Esophagus muscularis mucosa (tissue), 4 donors: ENCODE measurements around the gene AKAP5. TPM values are rescaled to one million over a fixed set of nuclear protein-coding genes. Genes with fewer than 3 reads are reported as not detected.

Experiments used
- DNase-seq: peaks from one replicate; pipeline ENCODE4 v3.0.0-alpha.2; 2017; ENCODE audit errors: extremely low spot score
- H3K27ac ChIP-seq, 4 donors: fragments of 200-600 bp; sonication (generic); replicated peaks in 1 of 4; 1 replicate in 3 of 4; 2 replicates in 1 of 4; pipeline ENCODE4 v1.5.1; 2016 to 2019; ENCODE audit warnings: mild to moderate bottlenecking in 1 of 4
- H3K27me3 ChIP-seq, 4 donors: fragments of 200-600 bp; sonication (generic); one replicate each; pipeline versions ENCODE4 v1.5.1 to v1.6.0; 2016 to 2019
- H3K36me3 ChIP-seq, 4 donors: fragments of 200-600 bp; sonication (generic); one replicate each; pipeline ENCODE4 v1.5.1; 2016 to 2019
- H3K4me1 ChIP-seq, 4 donors: fragments of 200-600 bp; sonication (generic); one replicate each; pipeline ENCODE4 v1.5.1; 2016 to 2019
- H3K4me3 ChIP-seq, 4 donors: fragments of 200-600 bp; sonication (generic); 1 replicate in 2 of 4; 2 replicates in 2 of 4; pipeline ENCODE4 v1.5.1; 2016 to 2019; ENCODE audit warnings: mild to moderate bottlenecking in 4 of 4, moderate library complexity in 1 of 4
- H3K9me3 ChIP-seq, 4 donors: fragments of 200-600 bp; sonication (generic); 1 replicate in 3 of 4; 2 replicates in 1 of 4; pipeline ENCODE4 v1.5.1; 2016 to 2019
- CTCF ChIP-seq, 3 experiments: fragments of 200-600 bp in 2 of 3; fragments of 450-650 bp in 1 of 3; sonication (generic) in 2 of 3; IDR thresholded peaks; one replicate each; pipeline ENCODE4 v1.5.1; 2017 to 2019; ENCODE audit warnings: antibody characterized with exemption in 3 of 3, mild to moderate bottlenecking in 2 of 3, moderate library complexity in 1 of 3
- EP300 ChIP-seq: sonication (generic); formaldehyde crosslinking; IDR thresholded peaks from one replicate; pipeline ENCODE4 v1.6.1; 2017; ENCODE audit warnings: antibody characterized with exemption
- POLR2A ChIP-seq: fragments of 450-650 bp; IDR thresholded peaks from one replicate; pipeline ENCODE4 v1.6.1; 2017; ENCODE audit warnings: antibody characterized with exemption, moderate library complexity, mild to moderate bottlenecking, low read depth
- POLR2AphosphoS5 ChIP-seq, 2 donors: sonication (generic); formaldehyde crosslinking; IDR thresholded peaks; one replicate each; pipeline ENCODE4 v1.6.1; 2017; ENCODE audit warnings: antibody characterized with exemption in 2 of 2
- WGBS: methylation state at CpG from one replicate; pipeline ENCODE4 v1.1.5; 2018; 5-methylcytosine and 5-hydroxymethylcytosine counted together
- intact Hi-C: fragments of 100-400 bp; cut with DNase I; formaldehyde crosslinking; loops from one replicate; pipeline ENCODE4 v1.15.1; 2023
- total RNA-seq, 4 donors: library from RNA; depleted of rRNA; stranded (reverse); fragments of >200 nt; gene quantifications; one replicate each; pipeline versions ENCODE4 v1.1.0 to v1.2.1, GENCODE V29; 2016

The AKAP5 gene
- total RNA-seq, 4 donors from 2014 or later, result 0.45 to 2.1 (median 1.4) TPM

DNA sequence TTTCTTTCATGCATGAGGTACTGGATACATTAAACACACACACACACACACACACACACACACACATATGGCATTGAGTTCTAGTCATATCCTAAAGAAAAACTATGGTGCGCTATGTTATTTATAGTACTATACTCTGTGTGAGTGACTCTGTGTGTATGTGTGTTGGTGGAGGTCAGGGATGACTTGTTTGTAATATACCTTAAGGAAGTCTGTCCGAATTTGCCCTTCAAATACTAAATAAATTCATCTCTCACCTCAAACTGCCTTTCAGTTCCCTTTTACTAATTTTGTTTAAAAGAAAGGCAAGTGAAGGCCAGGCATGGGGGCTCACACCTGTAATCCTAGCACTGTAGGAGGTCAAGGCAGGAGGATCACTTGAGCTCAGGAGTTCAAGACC, 2.1 kb upstream of the AKAP5 start:
- no peak for TF ChIP-seq POLR2AphosphoS5 (IDR thresholded peaks at IDR 0.05)
- Histone ChIP-seq H3K36me3 (peaks cover 0 to 11% (median 4%) of the 10 kb centered on the region in 4 donors), H3K4me3 (no peak overlapping the region), H3K27ac (no peak overlapping the region), H3K27me3 (no peaks in the 10 kb centered on the region), H3K9me3 (no peaks in the 10 kb centered on the region), H3K4me1 (peaks cover 5 to 18% (median 15%) of the 10 kb centered on the region in 4 donors)
- WGBS, result 91% methylated on average over 2 of the region's 2 CpGs
- DNase-seq, result no peak
- intact Hi-C loops, result no loop called here

GRCh38 chr14:64463873-64464272, 1.4 kb upstream of the AKAP5 start:
- Histone ChIP-seq H3K4me1 (peaks cover 5 to 18% (median 15%) of the 10 kb centered on the region in 4 donors), H3K4me3 (no peak overlapping the region), H3K9me3 (no peaks in the 10 kb centered on the region), H3K36me3 (peaks cover 0 to 5% (median 3%) of the 10 kb centered on the region in 4 donors), H3K27ac (no peak overlapping the region), H3K27me3 (no peaks in the 10 kb centered on the region)
- TF ChIP-seq EP300 (no peak), POLR2AphosphoS5 (IDR thresholded peaks at IDR 0.05) (no peak), CTCF (IDR thresholded peaks at IDR 0.05) (no peak), POLR2A (no peak)
- no peak for DNase-seq
- 95% methylated on average over 6 of the region's 6 CpGs for WGBS
- intact Hi-C loops, result no loop called here

DNA sequence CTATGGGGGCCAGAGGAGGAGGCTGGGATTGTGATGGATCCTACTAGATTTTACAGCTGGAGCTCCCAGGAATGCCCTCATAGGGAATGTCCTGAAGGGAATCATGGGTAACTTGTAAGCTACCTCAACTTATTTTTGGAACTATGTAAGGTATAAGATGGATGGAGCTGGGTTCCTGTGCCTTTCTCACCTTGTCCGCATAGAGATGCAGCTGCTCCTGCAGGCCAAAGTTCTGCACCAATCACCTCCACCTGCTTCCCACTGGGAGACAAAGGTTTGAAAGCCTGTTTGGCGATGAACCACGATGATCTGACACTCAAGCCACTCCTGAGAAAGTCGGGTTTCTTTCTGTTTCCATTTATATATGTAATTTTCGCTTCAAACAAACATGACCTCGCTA, 648 bp upstream of the AKAP5 start:
- TF ChIP-seq POLR2A (no peak), POLR2AphosphoS5 (IDR thresholded peaks at IDR 0.05) (no peak)
- intact Hi-C loops, result no loop called here
- H3K4me3 ChIP-seq, result peak overlapping the region; percentile 65 to 86 (median 80)
- 9% methylated on average over 6 of the region's 6 CpGs for WGBS
- H3K36me3 ChIP-seq, result peaks cover 0 to 3% (median 1%) of the 10 kb centered on the region in 4 donors
- DNase-seq, result no peak
- H3K27me3 ChIP-seq, result no peaks in the 10 kb centered on the region
- H3K9me3 ChIP-seq, result no peaks in the 10 kb centered on the region
- H3K4me1 ChIP-seq, result peaks cover 5 to 18% (median 15%) of the 10 kb centered on the region in 4 donors
- peak overlapping the region; percentile 74 to 83 (median 78) for H3K27ac ChIP-seq

- no peak for DNase-seq
- H3K27ac ChIP-seq, result peak overlapping the region; percentile 74 to 83 (median 78)
These were observed 694 bp downstream of the AKAP5 start for GRCh38 chr14:64465831-64466554.

DNA sequence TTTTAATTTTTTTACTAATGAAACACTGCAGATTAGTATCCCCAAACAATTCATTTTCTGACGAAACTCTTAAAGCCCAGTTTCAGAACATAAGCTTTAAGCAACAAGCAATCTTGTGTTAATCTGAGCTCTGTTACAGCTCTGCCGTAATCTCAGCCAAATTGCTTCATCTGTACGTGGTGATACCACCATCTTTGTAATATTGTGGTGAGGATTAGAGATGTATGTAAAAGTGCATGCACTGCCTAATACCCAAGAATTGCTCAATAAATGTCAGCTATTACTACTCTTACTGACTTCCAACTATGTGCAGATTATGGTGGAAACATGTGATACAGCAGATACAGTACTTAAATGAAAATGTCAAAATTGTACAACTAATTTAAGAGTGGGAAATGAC, 1.8 kb downstream of the AKAP5 start:
- peaks cover 5 to 18% (median 15%) of the 10 kb centered on the region in 4 donors for H3K4me1 ChIP-seq
- H3K36me3 ChIP-seq, result peaks cover 0 to 2% (median 0%) of the 10 kb centered on the region in 4 donors
- no peak overlapping the region for H3K4me3 ChIP-seq
- intact Hi-C loops, result no loop called here
- TF ChIP-seq CTCF (IDR thresholded peaks at IDR 0.05), result no peak
- no peaks in the 10 kb centered on the region for H3K27me3 ChIP-seq
- WGBS, result 89% methylated on average over 3 of the region's 3 CpGs
- H3K9me3 ChIP-seq, result no peaks in the 10 kb centered on the region
- H3K27ac ChIP-seq, result no peak overlapping the region
- no peak for DNase-seq

More at GRCh38 chr14:64465831-64466554, 694 bp downstream of the AKAP5 start:
- peaks cover 5 to 18% (median 15%) of the 10 kb centered on the region in 4 donors for H3K4me1 ChIP-seq
- H3K36me3 ChIP-seq, result peaks cover 0 to 3% (median 0%) of the 10 kb centered on the region in 4 donors
- TF ChIP-seq CTCF (IDR thresholded peaks at IDR 0.05) (peak; percentile 18 to 42 (median 32)), POLR2A (no peak)
- WGBS, result 5% methylated on average over 15 of the region's 15 CpGs
- H3K27me3 ChIP-seq, result no peaks in the 10 kb centered on the region
- H3K9me3 ChIP-seq, result no peaks in the 10 kb centered on the region
- H3K4me3 ChIP-seq, result peak overlapping the region; percentile 65 to 86 (median 80)
- intact Hi-C loops, result no loop called here

DNA sequence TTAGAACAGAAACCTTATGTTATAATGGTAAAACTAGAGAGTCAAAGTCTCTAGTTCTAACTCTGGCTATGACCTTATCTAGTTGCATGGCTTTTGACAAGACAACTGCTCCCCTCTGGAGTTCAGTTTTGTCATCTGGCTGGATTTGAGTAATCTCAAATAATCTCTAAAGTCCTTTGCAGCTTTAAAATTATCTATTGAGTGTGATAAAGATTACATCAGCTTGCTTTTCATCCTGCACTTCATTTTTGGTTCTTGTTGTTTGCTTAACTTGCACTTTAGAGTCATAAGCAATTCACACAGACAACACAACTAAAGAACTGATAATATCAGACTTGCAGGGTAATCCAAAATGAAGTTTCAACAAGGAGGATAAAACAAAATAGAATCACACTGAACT, 2.3 kb downstream of the AKAP5 start:
- no peaks in the 10 kb centered on the region for H3K27me3 ChIP-seq
- peaks cover 5 to 18% (median 15%) of the 10 kb centered on the region in 4 donors for H3K4me1 ChIP-seq
- H3K9me3 ChIP-seq, result no peaks in the 10 kb centered on the region
- intact Hi-C loops, result no loop called here
- no peak overlapping the region for H3K4me3 ChIP-seq
- no peak for DNase-seq
- no peaks in the 10 kb centered on the region for H3K36me3 ChIP-seq
- H3K27ac ChIP-seq, result no peak overlapping the region
- TF ChIP-seq EP300, result no peak
- TF ChIP-seq POLR2A, result no peak
- TF ChIP-seq CTCF (IDR thresholded peaks at IDR 0.05), result no peak
- TF ChIP-seq POLR2AphosphoS5 (IDR thresholded peaks at IDR 0.05), result no peak
